GM18507 (cell line): Measurements from ENCODE around the gene IGFBP5.

ENCODE experiments used
- DNase-seq: peaks from one replicate; pipeline ENCODE4 v3.0.0; 2011; ENCODE audit warnings: low read depth; ENCODE audit not compliant: insufficient read length; ENCODE audit errors: extremely low spot score
- FAIRE-seq: peaks from 2 replicates; lab custom pipeline; 2011; peaks lifted over from hg19 to GRCh38; lab: Jason Lieb, UNC

Gene IGFBP5

GRCh38 chr2:216671791-216672343 is 23.5 kb downstream of the IGFBP5 start:
- FAIRE-seq (no peak), DNase-seq (no peak)

DNA sequence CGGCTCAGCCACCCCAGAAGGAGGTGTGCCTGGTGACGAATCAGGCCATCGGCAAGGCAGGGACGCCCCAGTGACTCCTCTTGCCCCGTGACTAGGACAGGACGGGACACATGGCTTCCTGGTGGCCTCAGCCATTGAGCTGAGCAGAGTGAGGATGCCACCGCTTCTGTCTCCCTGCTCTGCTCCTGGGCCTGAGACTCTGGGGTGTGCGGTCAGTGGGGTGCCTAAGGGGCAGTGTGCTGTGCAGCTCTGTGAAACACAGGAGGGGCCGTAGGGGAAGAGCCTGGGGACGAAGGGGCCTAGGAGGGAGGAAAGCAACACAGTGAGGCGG is 24.3 kb downstream of the IGFBP5 start:
- FAIRE-seq (no peak), DNase-seq (no peak)

DNA sequence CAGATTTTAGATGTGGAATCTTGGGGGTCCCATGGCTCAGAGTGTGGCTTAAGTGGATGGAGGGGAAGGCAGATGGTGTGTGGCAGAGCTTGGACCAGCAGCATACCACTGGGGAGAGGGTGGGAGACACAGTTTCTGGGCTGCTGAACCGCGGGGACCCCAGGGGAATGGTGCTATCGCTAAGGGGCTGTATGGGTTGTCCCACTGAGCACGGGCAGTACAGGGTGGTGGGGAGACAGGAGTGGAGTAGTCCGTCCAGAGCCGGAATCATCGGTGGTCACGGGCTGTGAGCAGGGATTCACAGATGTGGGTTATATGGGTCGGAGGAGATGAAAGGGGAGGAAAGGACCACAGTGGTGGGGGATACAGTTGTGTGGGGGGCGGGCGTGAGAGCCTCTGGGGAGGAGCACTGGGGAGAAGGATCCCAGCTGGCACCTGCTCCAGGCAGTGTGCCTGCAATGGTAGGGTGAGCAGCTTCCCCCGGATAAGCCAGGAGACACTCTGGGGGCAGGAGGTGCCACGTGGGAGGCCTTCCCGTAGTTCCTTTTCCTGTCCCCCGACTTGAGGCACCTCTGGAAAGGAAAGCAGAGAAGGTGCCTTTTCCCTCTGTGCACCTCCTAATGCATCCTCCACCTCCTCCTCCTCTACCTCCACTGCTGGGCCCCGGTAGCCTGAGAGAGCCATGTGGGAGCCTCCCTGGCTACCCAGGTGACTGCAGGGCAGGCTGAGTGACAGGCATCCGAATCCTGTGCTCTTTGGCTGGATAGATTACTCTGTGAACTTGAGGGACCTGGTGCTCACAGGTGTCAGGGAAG is 24.9 kb downstream of the IGFBP5 start:
- FAIRE-seq, result no peak
- DNase-seq, result no peak

DNA sequence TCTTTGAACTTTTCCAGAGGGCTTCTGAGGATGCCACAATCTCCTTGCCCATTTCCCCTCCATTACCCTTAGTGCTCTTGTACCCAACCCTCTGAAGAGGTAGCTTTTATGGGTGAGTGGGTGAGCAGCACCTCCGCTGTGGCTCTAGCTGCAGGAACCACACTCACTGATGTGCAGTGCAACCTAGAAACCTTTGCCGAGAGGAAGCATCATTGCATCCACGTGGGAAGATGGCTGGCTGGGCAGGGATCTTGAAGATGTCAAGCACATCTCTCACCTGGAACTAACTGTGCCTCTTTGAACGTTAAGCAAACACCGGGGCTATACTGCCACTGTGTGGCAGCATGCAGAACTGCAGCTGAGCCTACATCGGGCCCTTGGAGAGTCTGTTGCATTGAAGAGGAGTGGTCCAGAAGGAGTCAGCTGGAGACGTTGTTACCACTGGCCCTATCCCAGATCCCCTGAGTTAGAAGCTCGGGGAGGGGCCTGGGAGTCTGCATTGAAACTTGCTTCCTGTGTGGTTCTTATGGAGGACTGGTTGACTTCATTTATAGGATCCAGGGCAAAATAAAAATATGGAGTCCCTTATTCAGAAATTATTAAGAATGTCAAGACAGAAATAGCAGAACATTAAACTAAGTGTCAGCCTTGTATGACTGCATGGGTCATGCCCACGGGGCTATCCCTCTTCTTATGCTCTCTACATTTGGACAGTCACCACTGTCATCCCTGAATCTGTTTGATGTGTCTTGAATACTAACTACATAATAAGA is 28.7 kb downstream of the IGFBP5 start:
- FAIRE-seq (peak; percentile 92), DNase-seq (peak; percentile 56)

GRCh38 chr2:216665717-216666116 is 29.6 kb downstream of the IGFBP5 start:
- DNase-seq, result no peak
- no peak for FAIRE-seq

DNA sequence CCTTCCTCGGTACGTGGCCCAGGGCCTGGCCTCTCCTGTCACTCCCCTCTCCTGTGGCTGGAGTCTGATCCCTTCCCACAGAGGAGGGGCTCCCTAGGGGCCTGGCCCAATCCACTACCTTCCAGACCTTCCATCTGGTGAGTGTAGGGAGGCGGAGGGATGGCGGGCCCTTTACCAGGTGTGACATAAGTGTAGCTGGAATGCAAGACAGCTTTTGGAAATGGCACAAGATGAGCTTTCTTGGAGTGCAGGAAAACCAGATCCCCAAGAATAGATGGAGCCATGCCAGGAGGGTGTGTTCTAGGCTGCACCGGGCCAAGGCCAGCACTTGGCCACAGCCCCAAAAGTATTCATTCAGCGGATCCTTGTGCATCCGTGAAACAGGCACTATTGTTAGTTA is 30.1 kb downstream of the IGFBP5 start:
- no peak for FAIRE-seq
- no peak for DNase-seq

DNA sequence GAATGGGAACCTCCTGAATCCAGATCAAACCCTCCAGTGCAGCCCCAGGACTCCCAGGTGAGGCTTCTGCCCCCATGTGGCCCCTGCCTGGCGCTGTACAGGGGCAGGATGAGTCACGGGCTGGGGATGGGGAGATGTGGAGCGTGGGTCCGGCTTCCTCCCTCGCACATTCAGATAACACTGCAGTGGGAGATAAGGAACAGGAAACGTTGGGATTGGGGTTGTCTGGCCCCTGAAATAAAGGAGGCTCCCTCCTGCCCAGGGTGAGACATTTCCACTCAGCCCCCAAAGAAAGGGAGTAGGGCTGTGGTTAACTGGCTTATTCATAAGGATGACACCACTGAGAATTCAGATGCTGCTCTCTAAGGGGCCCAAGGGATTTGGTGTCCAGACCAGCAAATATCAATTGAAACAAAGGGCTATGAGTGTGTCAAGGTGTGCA is 30.7 kb downstream of the IGFBP5 start:
- no peak for FAIRE-seq
- no peak for DNase-seq

DNA sequence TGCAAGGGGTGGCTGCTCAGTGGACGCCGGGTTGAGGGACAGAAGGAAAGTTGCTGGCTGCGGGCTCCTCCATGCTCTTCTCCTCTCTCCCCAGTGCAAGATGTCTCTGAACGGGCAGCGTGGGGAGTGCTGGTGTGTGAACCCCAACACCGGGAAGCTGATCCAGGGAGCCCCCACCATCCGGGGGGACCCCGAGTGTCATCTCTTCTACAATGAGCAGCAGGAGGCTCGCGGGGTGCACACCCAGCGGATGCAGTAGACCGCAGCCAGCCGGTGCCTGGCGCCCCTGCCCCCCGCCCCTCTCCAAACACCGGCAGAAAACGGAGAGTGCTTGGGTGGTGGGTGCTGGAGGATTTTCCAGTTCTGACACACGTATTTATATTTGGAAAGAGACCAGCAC is 31.5 kb downstream of the IGFBP5 start:
- no peak for DNase-seq
- no peak for FAIRE-seq

DNA sequence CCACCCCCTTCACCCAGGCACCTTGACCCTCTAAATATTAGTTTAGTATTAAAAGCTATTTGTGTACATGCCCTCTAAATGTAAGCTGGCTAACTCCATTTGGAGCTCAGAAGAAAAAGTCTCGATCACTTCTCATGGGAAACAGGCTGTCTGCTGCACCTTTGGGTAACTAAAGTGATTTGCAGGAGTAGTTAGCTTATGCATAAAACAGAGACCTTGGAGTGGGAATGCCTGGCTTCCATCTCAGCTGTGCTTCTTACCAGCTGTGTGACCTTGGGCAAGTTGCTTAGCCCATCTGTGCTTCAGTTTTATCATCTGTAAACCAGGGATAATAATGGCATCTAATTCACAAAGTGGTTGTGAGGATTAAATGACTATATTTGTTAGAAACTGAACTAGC is 32.2 kb downstream of the IGFBP5 start:
- FAIRE-seq (no peak), DNase-seq (no peak)

GRCh38 chr2:216661639-216662375 is 33.5 kb downstream of the IGFBP5 start:
- DNase-seq (no peak), FAIRE-seq (no peak)

- DNase-seq, result no peak
- FAIRE-seq, result no peak
Measured at GRCh38 chr2:216661051-216661450, 34.3 kb downstream of the IGFBP5 start.

DNA sequence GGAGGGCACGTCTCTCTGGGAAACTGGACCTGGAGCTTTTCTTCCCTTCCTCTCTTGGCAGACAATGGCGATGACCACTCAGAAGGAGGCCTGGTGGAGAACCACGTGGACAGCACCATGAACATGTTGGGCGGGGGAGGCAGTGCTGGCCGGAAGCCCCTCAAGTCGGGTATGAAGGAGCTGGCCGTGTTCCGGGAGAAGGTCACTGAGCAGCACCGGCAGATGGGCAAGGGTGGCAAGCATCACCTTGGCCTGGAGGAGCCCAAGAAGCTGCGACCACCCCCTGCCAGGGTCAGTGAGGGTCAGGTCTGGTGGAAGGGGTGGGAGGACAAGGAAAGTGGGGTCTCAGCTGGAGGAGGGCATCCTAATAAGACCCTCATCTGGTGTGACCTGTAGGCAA is 34.9 kb downstream of the IGFBP5 start:
- FAIRE-seq (no peak), DNase-seq (no peak)

DNA sequence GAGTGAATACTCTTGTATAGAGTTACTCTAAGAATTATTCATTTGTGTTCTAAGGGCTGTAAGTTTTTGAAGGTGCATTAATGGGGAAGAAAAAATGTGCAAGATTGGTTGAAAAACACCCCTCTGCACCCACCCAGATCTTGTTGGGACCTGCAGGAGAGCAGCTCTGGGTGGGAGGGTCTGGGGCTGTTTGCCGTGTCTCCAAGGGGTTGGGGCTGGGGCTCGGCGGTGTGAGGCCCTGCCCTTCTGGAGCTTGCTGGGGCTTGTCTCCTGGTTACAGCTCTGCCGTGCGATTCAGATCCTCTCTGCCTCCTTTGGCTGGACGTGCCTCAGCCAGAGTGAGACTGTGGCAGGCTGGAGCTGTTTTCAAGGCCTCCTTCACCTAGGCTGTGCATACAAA is 36.1 kb downstream of the IGFBP5 start:
- FAIRE-seq (no peak), DNase-seq (no peak)

DNA sequence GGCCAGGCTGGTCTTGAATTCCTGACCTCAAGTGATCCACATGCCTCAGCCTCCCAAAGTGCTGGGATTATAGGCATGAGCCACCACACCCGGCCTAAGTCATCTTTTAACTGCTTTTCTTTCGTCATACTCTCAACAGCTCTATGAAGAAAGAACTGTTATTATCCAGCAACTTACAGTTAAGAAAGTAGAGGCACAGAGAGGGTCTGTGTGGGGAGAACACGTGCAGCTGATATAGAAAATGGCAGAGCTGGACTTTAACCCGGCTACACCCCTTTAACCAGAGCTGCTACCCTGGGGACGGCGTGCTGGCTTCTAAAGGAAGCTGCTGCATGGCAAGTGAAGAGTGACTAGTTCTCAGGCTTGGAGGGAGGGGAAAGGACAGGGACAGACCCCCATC is 36.6 kb downstream of the IGFBP5 start:
- FAIRE-seq, result no peak
- DNase-seq, result no peak

- FAIRE-seq, result no peak
Measured at GRCh38 chr2:216657980-216658379, 37.4 kb downstream of the IGFBP5 start.

GRCh38 chr2:216657086-216657855 is 38.1 kb downstream of the IGFBP5 start:
- FAIRE-seq (no peak), DNase-seq (no peak)

More at GRCh38 chr2:216657980-216658379, 37.4 kb downstream of the IGFBP5 start:
- no peak for DNase-seq

- no peak for FAIRE-seq
- no peak for DNase-seq
Measured at GRCh38 chr2:216654528-216655052, 40.8 kb downstream of the IGFBP5 start.

- no peak for FAIRE-seq
- no peak for DNase-seq
Measured at GRCh38 chr2:216653931-216654365, 41.4 kb downstream of the IGFBP5 start.
